ENCODE measurements around the gene PIP4K2B. TPM values are rescaled to one million over a fixed set of nuclear protein-coding genes. Genes with fewer than 3 reads are reported as not detected.

Gene PIP4K2B
- total RNA-seq, 1 donor from 2014 or later, result 21.9 TPM

GRCh38 chr17:38719943-38720641 is 79.3 kb downstream of the PIP4K2B start:
- FAIRE-seq (no peak), DNase-seq (ENCODE audit: low read depth) (no peak)
- no peak for TF ChIP-seq CTCF (IDR thresholded peaks at IDR 0.05; ENCODE audit: insufficient read depth, low read length, severe bottlenecking)
- H3K36me3 ChIP-seq (ENCODE audit: control insufficient read depth, insufficient read depth, low read length), result peaks cover 18% of the 10 kb centered on the region
- no peak overlapping the region for H3K4me3 ChIP-seq (ENCODE audit: low read depth, low read length)
- no peaks in the 10 kb centered on the region for H3K27me3 ChIP-seq (ENCODE audit: control insufficient read depth, insufficient read depth, low read length)

GRCh38 chr17:38719289-38719942 is 79.9 kb downstream of the PIP4K2B start:
- no peak overlapping the region for H3K4me3 ChIP-seq (ENCODE audit: low read depth, low read length)
- DNase-seq (ENCODE audit: low read depth) (no peak), FAIRE-seq (no peak)
- no peak for TF ChIP-seq CTCF (IDR thresholded peaks at IDR 0.05; ENCODE audit: insufficient read depth, low read length, severe bottlenecking)
- peaks cover 18% of the 10 kb centered on the region for H3K36me3 ChIP-seq (ENCODE audit: control insufficient read depth, insufficient read depth, low read length)
- no peaks in the 10 kb centered on the region for H3K27me3 ChIP-seq (ENCODE audit: control insufficient read depth, insufficient read depth, low read length)

- no peaks in the 10 kb centered on the region for H3K27me3 ChIP-seq (ENCODE audit: control insufficient read depth, insufficient read depth, low read length)
- FAIRE-seq, result no peak
- H3K4me3 ChIP-seq (ENCODE audit: low read depth, low read length), result no peak overlapping the region
- DNase-seq (ENCODE audit: low read depth), result no peak
- peaks cover 24% of the 10 kb centered on the region for H3K36me3 ChIP-seq (ENCODE audit: control insufficient read depth, insufficient read depth, low read length)
- no peak for TF ChIP-seq CTCF (IDR thresholded peaks at IDR 0.05; ENCODE audit: insufficient read depth, low read length, severe bottlenecking)
These were observed 82.1 kb downstream of the PIP4K2B start for GRCh38 chr17:38717139-38717745.

DNA sequence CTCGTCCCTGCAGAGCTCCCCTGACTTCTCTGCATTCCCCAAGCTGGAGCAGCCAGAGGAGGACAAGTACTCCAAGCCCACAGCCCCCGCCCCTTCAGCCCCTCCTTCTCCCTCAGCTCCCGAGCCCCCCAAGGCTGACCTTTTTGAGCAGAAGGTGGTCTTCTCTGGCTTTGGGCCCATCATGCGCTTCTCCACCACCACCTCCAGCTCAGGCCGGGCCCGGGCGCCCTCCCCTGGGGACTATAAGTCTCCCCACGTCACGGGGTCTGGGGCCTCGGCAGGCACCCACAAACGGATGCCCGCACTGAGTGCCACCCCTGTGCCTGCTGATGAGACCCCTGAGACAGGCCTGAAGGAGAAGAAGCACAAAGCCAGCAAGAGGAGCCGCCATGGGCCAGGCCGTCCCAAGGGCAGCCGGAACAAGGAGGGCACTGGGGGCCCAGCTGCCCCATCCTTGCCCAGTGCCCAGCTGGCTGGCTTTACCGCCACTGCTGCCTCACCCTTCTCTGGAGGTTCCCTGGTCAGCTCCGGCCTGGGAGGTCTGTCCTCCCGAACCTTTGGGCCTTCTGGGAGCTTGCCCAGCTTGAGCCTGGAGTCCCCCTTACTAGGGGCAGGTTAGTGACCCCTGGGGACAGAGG is 82.9 kb downstream of the PIP4K2B start:
- FAIRE-seq (no peak), DNase-seq (ENCODE audit: low read depth) (no peak)
- Histone ChIP-seq H3K27me3 (ENCODE audit: control insufficient read depth, insufficient read depth, low read length) (no peaks in the 10 kb centered on the region), H3K36me3 (ENCODE audit: control insufficient read depth, insufficient read depth, low read length) (peaks cover 27% of the 10 kb centered on the region), H3K4me3 (ENCODE audit: low read depth, low read length) (no peak overlapping the region)
- TF ChIP-seq CTCF (IDR thresholded peaks at IDR 0.05; ENCODE audit: insufficient read depth, low read length, severe bottlenecking), result no peak

Other genes with a start within 250 kb of the PIP4K2B start
- gene SRCIN1, start 193.6 kb downstream of the PIP4K2B start, total RNA-seq, result under 0.01 and 0.64 TPM in 2 replicates
- gene EPOP, start 124.6 kb downstream of the PIP4K2B start, total RNA-seq, result 2.4 and 4.2 TPM in 2 replicates
- 10.8 and 14.2 TPM in 2 replicates for gene MLLT6, start 94.3 kb downstream of the PIP4K2B start, total RNA-seq
- gene CISD3, start 69.2 kb downstream of the PIP4K2B start, total RNA-seq, result 2.9 and 4.4 TPM in 2 replicates
- 1.1 and 2.3 TPM in 2 replicates for gene PCGF2, start 51.2 kb downstream of the PIP4K2B start, total RNA-seq
- 273 and 288 TPM in 2 replicates for gene PSMB3, start 46.8 kb downstream of the PIP4K2B start, total RNA-seq
- gene CWC25, start 25.8 kb upstream of the PIP4K2B start, total RNA-seq, result 11.6 and 14.3 TPM in 2 replicates
- 1,912 and 3,303 TPM in 2 replicates for gene RPL23, start 54.2 kb upstream of the PIP4K2B start, total RNA-seq
- gene LASP1, start 70.5 kb upstream of the PIP4K2B start, total RNA-seq, result 18.6 and 21.9 TPM in 2 replicates
- gene FBXO47, start 167.8 kb upstream of the PIP4K2B start, total RNA-seq, result under 0.01 TPM in 1 of 2 replicates, not detected in the other

All from bronchial epithelial cell (primary cell).